ENCODE measurements around the gene SIX5. TPM values are rescaled to one million over a fixed set of nuclear protein-coding genes. Genes with fewer than 3 reads are reported as not detected.

The SIX5 gene
- total RNA-seq, 1 donor from 2014 or later, result 4.0 TPM

GRCh38 chr19:45793178-45793564 is 24.1 kb upstream of the SIX5 start:
- DNase-seq (ENCODE audit: low read depth in 2 of 2), result no peak

- peak; percentile 97 to 99 for DNase-seq (ENCODE audit: low read depth in 2 of 2)
These were observed 23.6 kb upstream of the SIX5 start, which contains the start of gene DMWD for GRCh38 chr19:45792470-45793177. Gene DMWD (minus strand): TSS chr19:45792845. CDS start chr19:45792756, 89 bp downstream.

DNA sequence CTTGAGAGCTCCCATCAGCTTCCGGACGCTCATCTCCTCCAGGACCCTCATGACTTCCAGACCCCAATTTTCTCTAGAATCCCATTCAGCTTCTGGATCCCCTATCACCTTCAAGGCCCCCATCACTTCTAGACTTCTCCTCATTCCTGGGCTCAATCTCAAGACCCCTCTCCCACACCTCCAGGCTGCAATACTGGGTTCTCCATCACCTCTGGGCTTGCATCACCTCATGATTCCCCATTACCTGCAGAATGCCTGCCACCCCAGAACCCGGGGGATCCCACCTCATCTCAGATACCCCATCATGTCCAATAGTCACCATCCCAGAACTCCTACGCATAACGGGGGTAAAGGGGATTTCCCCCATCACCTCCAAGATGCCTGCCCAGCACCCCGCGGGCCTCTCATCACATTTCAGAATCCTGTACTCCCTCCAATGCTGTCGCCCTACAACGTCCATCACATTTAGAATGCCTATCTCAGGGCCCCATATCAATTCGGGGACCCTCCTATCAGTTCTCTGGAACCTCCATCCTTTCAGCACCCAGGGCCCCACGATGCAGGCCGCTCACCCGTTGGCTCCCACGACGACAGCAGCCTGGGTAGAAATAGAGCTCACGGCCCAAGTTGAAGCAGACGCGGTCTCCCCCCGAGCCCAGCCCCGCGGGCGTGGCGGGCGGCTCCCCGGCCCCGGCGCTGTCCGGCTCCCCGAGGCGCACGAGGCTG is 22.9 kb upstream of the SIX5 start:
- DNase-seq (ENCODE audit: low read depth in 2 of 2), result no peak

GRCh38 chr19:45790942-45791341 is 21.9 kb upstream of the SIX5 start:
- no peak for DNase-seq (ENCODE audit: low read depth in 2 of 2)

DNA sequence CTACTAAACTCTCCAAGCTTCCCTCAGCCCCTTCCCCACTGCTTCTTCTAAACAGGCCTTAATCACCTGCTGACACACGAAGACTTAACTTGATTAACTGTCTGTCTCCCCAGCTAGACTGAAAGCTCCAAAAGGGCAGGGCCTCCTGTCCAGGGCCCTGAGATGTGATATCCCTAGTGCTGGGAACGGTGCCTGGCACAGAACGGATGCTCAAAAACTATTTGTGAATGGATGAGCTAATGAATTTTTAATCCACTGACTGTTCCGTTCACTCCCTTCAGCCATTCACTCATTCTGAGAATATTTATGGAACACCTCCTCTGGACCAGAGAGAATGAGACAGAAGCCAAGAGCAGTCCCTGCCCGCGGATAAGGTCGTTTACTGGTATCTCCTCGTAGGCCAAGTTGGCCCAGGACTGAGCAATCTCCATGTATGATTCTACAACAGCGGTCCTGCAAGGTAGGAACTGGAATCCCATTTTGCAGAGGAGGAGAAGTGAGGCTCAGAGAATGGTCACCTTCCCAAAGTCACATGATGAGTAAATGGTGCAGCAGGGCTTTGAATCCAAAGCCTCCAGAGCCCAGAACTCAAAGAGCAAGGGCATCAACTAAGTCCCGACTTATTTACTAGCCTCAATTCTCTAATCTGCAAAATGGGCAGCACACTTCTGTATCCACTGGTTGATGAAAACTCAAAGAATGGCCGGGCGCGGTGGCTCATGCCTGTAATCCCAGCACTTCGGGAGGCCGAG is 20.2 kb upstream of the SIX5 start:
- DNase-seq (ENCODE audit: low read depth in 2 of 2), result no peak

- no peak for DNase-seq (ENCODE audit: low read depth in 2 of 2)
These were observed 17.5 kb upstream of the SIX5 start for GRCh38 chr19:45786533-45786894.

DNA sequence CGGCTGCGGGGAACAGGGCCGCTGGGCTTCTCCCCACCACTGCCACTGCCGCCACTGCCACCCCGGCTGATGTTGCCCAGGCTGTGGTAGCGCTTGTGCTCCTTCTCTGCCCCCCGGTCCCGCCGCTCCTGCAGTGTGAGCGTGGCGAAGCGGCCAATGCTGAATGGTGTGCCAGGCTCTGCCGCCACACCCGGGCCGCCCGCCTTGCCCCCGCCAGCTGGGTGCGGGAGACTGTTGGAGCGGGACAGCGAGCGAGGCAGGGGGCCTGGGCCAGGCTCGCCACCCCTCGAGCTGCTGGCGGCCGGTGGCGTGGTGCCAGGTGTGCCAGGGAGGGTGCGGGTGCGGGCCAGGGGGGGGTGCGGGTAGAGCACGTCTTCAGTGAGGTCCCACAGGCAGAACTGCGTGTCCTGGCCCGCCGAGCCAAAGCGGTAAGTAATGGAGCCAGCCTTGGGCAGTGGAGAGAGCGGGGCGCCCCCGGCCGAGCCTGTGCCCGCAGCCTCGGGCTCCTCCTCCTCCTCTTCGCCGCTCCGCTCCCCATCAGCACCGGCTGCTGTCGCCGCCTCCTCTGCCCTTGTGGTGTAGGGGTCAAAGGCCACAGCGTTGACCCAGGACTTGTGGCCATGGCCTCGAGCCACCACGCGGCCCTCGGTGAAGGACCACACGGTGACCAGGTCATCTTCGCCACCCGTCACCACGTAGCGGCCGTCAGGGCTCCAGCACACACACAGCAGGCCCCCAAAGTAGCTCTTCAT is 16.9 kb upstream of the SIX5 start:
- DNase-seq (ENCODE audit: low read depth in 2 of 2), result no peak

DNA sequence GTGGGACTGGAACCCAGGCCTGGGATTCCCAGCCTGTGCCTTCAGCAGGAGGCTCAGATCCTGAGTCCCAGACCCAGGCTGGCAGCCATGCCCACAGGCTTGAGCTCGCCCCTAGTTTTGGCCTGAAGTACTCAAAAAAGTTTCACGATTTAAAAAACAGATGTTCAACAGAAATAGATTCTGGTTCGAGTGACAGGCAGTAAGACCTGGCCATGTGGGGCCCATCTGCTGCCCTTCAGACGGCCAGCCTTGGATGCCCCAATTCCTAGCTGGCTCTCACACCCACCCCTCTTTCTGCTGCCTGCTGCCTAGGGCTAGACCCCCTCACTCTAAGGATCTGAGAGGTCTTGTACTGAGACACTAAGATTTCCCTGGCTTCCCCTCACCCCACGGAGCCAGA is 16.0 kb upstream of the SIX5 start:
- no peak for DNase-seq (ENCODE audit: low read depth in 2 of 2)

DNA sequence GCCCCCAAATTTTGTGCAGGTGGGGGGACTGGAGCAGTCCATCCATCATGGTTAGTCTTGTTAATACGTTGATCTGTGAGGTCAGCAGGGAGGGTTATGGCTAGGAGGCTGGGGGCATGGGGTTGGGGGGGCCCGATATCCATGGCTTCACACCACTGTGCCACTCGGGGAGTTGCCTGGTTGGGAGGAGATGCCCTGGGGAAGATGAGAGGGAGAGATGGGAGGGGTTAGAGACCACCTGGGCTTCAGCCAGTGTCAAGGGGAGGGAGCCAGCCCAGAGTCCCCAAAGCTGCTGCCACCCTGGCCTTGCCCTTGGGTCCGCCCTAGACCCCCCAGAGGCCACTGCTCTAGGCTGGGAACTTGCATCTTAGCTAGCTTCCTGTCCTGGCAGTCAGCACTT is 15.0 kb upstream of the SIX5 start:
- no peak for DNase-seq (ENCODE audit: low read depth in 2 of 2)

DNA sequence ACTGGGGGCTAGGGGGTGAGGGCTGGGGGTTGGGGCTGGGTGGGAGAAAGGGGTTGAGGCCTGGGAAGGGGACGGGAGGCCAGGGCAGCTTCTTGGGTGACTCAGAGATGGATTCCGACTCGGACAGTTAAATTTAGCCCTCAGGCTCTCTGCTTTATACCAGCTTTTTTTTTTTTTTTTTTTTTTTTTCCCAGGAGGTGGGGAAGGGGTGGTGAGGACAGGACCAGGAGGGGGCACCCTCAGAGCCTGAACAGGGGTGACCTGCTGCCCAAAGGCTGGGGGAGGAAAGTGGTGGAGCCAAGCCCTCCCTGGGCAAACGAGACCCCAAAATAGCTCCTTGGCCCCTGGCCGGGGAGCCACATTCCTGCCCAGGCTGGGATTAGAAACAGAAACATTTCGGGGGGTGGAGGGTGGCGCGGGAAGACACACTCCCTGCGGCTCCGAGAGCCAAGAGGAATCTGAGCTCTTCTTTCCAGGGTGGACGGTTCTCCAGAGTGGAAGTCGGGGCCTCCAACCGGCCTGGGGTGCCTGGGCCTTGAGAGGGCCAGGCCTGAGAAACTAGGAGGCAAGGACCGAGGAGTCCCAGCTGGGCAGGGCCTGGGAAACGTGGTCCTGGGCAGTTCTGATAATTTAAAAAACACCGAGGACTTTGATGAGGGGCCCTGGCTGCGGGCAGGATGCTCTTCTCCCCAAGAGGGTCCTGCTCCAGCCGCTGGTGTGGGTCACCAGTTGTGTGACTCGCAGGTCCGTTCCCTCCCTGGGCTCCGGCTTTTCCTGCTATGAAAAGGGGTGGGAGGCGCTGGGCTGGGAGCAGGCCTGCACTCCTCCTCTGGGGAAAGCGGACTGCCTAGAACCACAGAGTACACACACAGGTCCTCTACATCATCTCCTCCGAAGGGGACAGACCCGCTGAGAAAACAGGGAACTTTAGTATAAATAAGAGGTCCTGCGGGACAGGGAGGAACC is 14.1 kb upstream of the SIX5 start:
- DNase-seq (ENCODE audit: low read depth in 2 of 2), result no peak

DNA sequence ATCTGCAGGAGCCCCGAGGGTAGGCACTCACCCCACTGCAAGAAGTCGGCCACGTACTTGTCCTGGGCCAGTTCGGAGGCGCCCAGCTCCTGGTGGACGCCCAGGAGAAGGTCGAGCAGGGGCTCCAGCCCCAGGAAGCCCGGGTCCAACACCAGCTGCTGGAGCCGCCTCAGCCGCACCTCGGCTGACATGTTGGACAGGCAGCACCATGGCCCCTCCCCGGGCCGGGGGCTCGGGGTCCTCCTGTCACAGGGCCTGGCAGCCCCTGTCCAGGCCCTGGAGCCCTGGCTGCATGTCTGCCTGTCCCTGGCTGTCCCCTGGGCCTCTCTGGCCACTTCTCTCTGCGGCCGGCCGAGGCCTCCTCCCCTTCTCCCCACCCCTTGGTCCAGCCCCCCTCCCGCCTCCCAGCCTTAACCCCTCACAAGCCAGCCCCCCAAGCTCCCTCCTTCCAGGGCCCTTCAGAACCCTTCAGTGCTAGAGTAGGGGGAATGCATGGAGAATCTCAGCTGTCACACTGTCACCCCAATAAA is 13.2 kb upstream of the SIX5 start, which contains the start of gene DMPK:
Gene DMPK (minus strand): TSS at position 329 of the 530 bp plus-strand sequence. CDS start 138 bp downstream, at position 191.
- no peak for DNase-seq (ENCODE audit: low read depth in 2 of 2)

- no peak for DNase-seq (ENCODE audit: low read depth in 2 of 2)
These were observed 12.4 kb upstream of the SIX5 start for GRCh38 chr19:45781214-45782161.

DNA sequence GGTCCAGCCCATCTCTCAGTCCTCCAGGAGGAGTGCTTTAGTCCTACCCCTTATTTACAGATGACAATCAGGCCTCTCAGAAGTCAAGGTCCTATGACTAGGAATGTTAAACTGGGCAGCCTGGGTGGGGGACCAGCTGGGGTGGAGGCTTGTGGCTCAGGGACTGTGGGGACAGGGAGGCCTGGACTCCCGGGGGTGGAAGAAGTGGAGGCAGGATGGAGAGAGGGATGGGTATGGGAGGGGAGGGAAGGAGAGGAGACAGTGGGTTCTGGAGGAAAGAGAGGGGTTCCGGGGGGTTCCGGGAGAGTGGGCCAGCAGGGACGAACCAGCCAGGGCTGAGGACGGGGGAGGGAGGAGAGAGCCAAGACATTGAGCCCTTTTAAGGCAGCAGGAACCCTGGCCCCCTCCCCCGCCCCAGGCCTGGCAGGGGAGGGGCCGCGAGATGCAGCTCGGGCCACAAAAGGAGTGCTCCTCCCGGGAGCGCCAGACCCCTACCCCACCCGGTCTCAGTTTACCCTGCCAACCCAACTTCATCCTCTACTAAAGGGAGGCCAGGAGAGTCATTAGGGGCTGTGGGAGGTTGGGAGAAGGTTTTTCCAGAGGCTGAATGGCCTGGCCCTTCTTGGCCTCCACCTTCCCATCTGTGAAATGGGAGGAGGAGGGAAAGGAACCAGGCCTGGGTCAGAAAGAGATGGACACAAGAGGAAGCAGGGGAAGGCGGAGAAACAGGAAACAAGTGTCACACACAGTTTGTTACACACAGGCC is 11.6 kb upstream of the SIX5 start:
- no peak for DNase-seq (ENCODE audit: low read depth in 2 of 2)

- DNase-seq (ENCODE audit: low read depth in 2 of 2), result no peak
These were observed 11.0 kb upstream of the SIX5 start for GRCh38 chr19:45780146-45780447.

GRCh38 chr19:45779231-45780145 is 10.4 kb upstream of the SIX5 start:
- DNase-seq (ENCODE audit: low read depth in 2 of 2), result peak in 1 of 2 donors; percentile 89

GRCh38 chr19:45778010-45778661 is 9.1 kb upstream of the SIX5 start:
- no peak for DNase-seq (ENCODE audit: low read depth in 2 of 2)

Data from dermis microvascular lymphatic vessel endothelial cell (primary cell).